Measurements from ENCODE around the gene GPR45. TPM values are rescaled to one million over a fixed set of nuclear protein-coding genes. Genes with fewer than 3 reads are reported as not detected.

The GPR45 gene
- total RNA-seq, 1 experiment from 2014 or later, result not detected

DNA sequence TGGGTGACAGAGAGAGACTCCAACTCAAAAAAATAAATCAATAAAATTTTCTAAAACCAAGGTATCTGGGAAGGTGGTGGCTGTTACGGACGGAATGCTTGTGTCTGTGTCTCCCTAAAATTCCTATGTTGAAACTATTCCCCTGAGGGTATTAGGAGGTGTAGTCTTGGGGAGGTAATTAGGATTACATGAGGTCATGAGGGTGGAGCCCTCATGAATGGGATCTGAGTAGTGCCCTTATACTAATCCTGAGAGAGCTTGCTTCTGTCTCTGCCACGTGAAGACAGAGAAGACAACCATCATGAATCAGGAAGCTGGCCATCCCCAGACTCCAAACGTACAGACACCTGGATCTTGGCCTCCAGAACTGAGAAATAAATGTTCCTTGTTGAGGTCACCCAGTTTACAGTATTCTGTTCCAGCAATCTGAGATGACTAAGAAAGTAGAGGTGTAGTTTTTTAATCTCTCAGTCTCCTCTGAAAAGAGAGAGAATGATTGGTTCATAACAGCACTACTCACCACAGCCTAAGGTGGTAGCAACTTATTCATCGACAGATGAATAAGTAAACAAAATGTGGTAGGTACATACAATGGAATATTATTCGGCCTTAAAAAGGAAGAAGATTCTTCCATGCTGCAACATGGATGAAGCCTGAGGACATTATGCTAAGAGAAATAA, 49.6 kb downstream of the GPR45 start:
- H3K4me3 ChIP-seq (ENCODE audit: low read depth, low read length), result no peak overlapping the region
- H3K27me3 ChIP-seq (replicated peaks; ENCODE audit: control insufficient read depth, insufficient read depth, low read length), result no peaks in the 10 kb centered on the region
- H3K27ac Mint-ChIP-seq (ENCODE audit: unreplicated experiment), result no peak overlapping the region
- intact Hi-C loops (cut with micrococcal nuclease; ENCODE audit: unreplicated experiment), result no loop called here
- BruUV-seq (replicated peaks), result no TSS peak
- no peaks in the 10 kb centered on the region for H3K4me1 ChIP-seq
- no peaks in the 10 kb centered on the region for H3K27me3 Mint-ChIP-seq (ENCODE audit: insufficient read depth, unreplicated experiment)
- H3K9me3 Mint-ChIP-seq (ENCODE audit: unreplicated experiment), result no peaks in the 10 kb centered on the region
- TF ChIP-seq, protein P1, sequence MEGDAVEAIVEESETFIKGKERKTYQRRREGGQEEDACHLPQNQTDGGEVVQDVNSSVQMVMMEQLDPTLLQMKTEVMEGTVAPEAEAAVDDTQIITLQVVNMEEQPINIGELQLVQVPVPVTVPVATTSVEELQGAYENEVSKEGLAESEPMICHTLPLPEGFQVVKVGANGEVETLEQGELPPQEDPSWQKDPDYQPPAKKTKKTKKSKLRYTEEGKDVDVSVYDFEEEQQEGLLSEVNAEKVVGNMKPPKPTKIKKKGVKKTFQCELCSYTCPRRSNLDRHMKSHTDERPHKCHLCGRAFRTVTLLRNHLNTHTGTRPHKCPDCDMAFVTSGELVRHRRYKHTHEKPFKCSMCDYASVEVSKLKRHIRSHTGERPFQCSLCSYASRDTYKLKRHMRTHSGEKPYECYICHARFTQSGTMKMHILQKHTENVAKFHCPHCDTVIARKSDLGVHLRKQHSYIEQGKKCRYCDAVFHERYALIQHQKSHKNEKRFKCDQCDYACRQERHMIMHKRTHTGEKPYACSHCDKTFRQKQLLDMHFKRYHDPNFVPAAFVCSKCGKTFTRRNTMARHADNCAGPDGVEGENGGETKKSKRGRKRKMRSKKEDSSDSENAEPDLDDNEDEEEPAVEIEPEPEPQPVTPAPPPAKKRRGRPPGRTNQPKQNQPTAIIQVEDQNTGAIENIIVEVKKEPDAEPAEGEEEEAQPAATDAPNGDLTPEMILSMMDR (IDR thresholded peaks at IDR 0.05; ENCODE audit: insufficient read depth in 1 of 2, low read depth in 1 of 2, low read length in 1 of 2, severe bottlenecking in 1 of 2, unreplicated experiment in 1 of 2), result no peak
- no peaks in the 10 kb centered on the region for H3K4me1 Mint-ChIP-seq (ENCODE audit: low read depth, unreplicated experiment)
- ChIA-PET CTCF (interaction anchor here (0.6 kb wide), 1 partner anchor 361 kb away, joined by 4 read pairs; no protein-coding TSS in a partner anchor), POLR2A (no interaction called here)
- no peak for DNase-seq
- H3K36me3 ChIP-seq (ENCODE audit: control insufficient read depth, insufficient read depth, low read length), result no peaks in the 10 kb centered on the region
- H3K4me3 Mint-ChIP-seq (ENCODE audit: unreplicated experiment), result no peak overlapping the region
- peaks cover 42% of the 10 kb centered on the region for H3K36me3 Mint-ChIP-seq (ENCODE audit: insufficient read depth, unreplicated experiment)
- no peaks in the 10 kb centered on the region for H3K9me3 ChIP-seq

DNA sequence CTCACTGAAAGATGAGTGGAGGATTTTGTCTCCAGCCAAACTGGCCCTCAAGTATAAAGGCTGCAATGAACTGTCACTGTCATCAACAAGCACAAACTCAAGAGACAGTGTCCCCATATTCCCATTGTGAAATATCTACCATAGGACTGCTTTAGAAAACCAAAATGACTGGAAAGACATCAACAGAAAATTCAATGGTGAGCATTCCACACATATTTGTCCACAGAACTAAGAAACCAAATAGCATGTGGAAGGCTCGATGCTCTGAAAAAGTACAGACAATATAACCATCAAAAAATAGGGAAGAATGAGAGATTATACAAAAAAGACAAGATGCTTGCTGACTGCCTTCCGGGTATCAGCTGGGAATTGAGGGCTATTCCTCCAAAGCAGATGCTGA, 50.4 kb downstream of the GPR45 start:
- Mint-ChIP-seq H3K4me1 (ENCODE audit: low read depth, unreplicated experiment) (peaks cover 2% of the 10 kb centered on the region), H3K4me3 (ENCODE audit: unreplicated experiment) (no peak overlapping the region), H3K9me3 (ENCODE audit: unreplicated experiment) (no peaks in the 10 kb centered on the region), H3K27me3 (ENCODE audit: insufficient read depth, unreplicated experiment) (no peaks in the 10 kb centered on the region), H3K27ac (ENCODE audit: unreplicated experiment) (no peak overlapping the region), H3K36me3 (ENCODE audit: insufficient read depth, unreplicated experiment) (peaks cover 44% of the 10 kb centered on the region)
- TF ChIP-seq, protein P1 (IDR thresholded peaks at IDR 0.05; ENCODE audit: insufficient read depth in 1 of 2, low read depth in 1 of 2, low read length in 1 of 2, severe bottlenecking in 1 of 2, unreplicated experiment in 1 of 2), result no peak
- Histone ChIP-seq H3K4me3 (ENCODE audit: low read depth, low read length) (no peak overlapping the region), H3K27me3 (replicated peaks; ENCODE audit: control insufficient read depth, insufficient read depth, low read length) (no peaks in the 10 kb centered on the region), H3K9me3 (no peaks in the 10 kb centered on the region), H3K36me3 (ENCODE audit: control insufficient read depth, insufficient read depth, low read length) (no peaks in the 10 kb centered on the region), H3K4me1 (no peaks in the 10 kb centered on the region)
- no peak for DNase-seq
- ChIA-PET CTCF (no interaction called here), POLR2A (no interaction called here)
- intact Hi-C loops (cut with micrococcal nuclease; ENCODE audit: unreplicated experiment), result no loop called here
- no TSS peak for BruUV-seq (replicated peaks)

Other genes starting within 250 kb of the GPR45 start
- gene MRPS9, start 203.7 kb upstream of the GPR45 start, total RNA-seq (2022), result 67.9 and 68.6 TPM in 2 replicates
- 25.7 and 26.0 TPM in 2 replicates for gene TGFBRAP1, start 88.0 kb downstream of the GPR45 start, total RNA-seq (2022)
- gene C2orf49, start 95.8 kb downstream of the GPR45 start, total RNA-seq (2022), result 21.1 and 24.8 TPM in 2 replicates
- 40.5 and 45.4 TPM in 2 replicates for gene FHL2, start 157.3 kb downstream of the GPR45 start, total RNA-seq (2022)

All from Caco-2 (cell line).